Measurements from ENCODE around the gene CGREF1. TPM values are rescaled to one million over a fixed set of nuclear protein-coding genes. Genes with fewer than 3 reads are reported as not detected.

The CGREF1 gene
- total RNA-seq, 1 experiment from 2014 or later: 4.0 TPM

DNA sequence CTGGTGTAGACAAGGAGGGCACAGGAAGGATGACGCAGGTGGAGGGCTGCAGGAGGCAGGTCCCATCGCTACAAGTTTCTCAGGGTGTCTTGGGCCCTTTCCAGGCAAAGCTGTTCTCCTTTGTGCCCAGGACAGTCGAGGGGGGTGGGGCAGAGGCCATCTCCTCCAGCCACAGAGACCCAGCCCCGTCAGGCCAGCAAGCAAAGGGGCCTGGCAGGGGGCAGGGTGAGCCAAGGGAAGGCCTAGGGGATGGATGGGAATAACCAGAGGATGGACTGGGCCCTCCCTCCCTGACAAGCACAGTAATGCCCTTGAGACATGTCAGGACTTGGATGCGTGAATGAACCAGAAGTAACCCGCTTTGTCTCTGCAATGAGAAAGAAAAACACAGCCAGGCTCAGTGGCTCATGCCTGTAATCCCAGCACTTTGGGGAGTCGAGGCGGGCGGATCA is 36.2 kb upstream of the CGREF1 start:
- Histone ChIP-seq H3K79me2 (ENCODE audit: insufficient read depth, low read length) (no peaks in the 10 kb centered on the region), H3K9ac (ENCODE audit: low read length) (no peak overlapping the region), H3K4me2 (ENCODE audit: low read length) (no peak overlapping the region), H2AFZ (ENCODE audit: low read depth, low read length, poor library complexity, severe bottlenecking) (no peak overlapping the region), H3K4me3 (replicated peaks in 1 of 2; ENCODE audit: low read depth in 1 of 2, low read length in 2 of 2) (no peak overlapping the region), H4K20me1 (ENCODE audit: insufficient read depth) (no peaks in the 10 kb centered on the region), H3K36me3 (ENCODE audit: control insufficient read depth in 1 of 2, insufficient read depth in 2 of 2, low read length in 2 of 2) (no peaks in the 10 kb centered on the region), H3K4me1 (ENCODE audit: control insufficient read depth in 1 of 2, insufficient read depth in 2 of 2, low read length in 2 of 2) (peaks cover 0 to 17% of the 10 kb centered on the region in 2 experiments; a peak in 2 of 4 replicates), H3K27me3 (ENCODE audit: insufficient read depth, low read length) (no peaks in the 10 kb centered on the region), H3K9me3 (ENCODE audit: control insufficient read depth in 1 of 2, insufficient read depth in 1 of 2, low read depth in 1 of 2, low read length in 2 of 2) (no peaks in the 10 kb centered on the region), H3K9me2 (ENCODE audit: insufficient read depth) (no peaks in the 10 kb centered on the region), H3K27ac (ENCODE audit: low read depth, low read length) (no peak overlapping the region)
- no peak for DNase-seq (ENCODE audit: low read depth, low spot score)
- no TSS peak for BruUV-seq (replicated peaks)
- no peak for TF ChIP-seq ELF1 (IDR thresholded peaks at IDR 0.05; ENCODE audit: borderline replicate concordance, low read depth)
- no peak for TF ChIP-seq SP1 (IDR thresholded peaks at IDR 0.05; ENCODE audit: low read depth)
- TF ChIP-seq JUND (IDR thresholded peaks at IDR 0.05): no peak
- TF ChIP-seq, protein P1, sequence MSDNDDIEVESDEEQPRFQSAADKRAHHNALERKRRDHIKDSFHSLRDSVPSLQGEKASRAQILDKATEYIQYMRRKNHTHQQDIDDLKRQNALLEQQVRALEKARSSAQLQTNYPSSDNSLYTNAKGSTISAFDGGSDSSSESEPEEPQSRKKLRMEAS (IDR thresholded peaks at IDR 0.05): no peak
- TF ChIP-seq RAD21 (IDR thresholded peaks at IDR 0.05; ENCODE audit: low read depth): no peak
- TF ChIP-seq POLR2A (IDR thresholded peaks at IDR 0.05; ENCODE audit: borderline replicate concordance, extremely low read depth, insufficient read depth, insufficient read length): no peak
- TF ChIP-seq, protein P2, sequence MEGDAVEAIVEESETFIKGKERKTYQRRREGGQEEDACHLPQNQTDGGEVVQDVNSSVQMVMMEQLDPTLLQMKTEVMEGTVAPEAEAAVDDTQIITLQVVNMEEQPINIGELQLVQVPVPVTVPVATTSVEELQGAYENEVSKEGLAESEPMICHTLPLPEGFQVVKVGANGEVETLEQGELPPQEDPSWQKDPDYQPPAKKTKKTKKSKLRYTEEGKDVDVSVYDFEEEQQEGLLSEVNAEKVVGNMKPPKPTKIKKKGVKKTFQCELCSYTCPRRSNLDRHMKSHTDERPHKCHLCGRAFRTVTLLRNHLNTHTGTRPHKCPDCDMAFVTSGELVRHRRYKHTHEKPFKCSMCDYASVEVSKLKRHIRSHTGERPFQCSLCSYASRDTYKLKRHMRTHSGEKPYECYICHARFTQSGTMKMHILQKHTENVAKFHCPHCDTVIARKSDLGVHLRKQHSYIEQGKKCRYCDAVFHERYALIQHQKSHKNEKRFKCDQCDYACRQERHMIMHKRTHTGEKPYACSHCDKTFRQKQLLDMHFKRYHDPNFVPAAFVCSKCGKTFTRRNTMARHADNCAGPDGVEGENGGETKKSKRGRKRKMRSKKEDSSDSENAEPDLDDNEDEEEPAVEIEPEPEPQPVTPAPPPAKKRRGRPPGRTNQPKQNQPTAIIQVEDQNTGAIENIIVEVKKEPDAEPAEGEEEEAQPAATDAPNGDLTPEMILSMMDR (IDR thresholded peaks at IDR 0.05 in 2 of 3, conservative IDR thresholded peaks at IDR 0.05 in 1 of 3; ENCODE audit: borderline replicate concordance in 1 of 3, insufficient read depth in 1 of 3, low read depth in 2 of 3, low read length in 2 of 3): no peak
- no peak for TF ChIP-seq SRF (IDR thresholded peaks at IDR 0.05; ENCODE audit: low read depth)
- TF ChIP-seq EZH2 (IDR thresholded peaks at IDR 0.05): no peak
- no peak for TF ChIP-seq YY1 (IDR thresholded peaks at IDR 0.05; ENCODE audit: extremely low read depth, insufficient replicate concordance, low read depth, low read length)
- no peak for TF ChIP-seq ZNF274 (IDR thresholded peaks at IDR 0.05; ENCODE audit: low read depth, low read length)
- TF ChIP-seq SIN3A (IDR thresholded peaks at IDR 0.05; ENCODE audit: low read depth): no peak
- RAD21 ChIA-PET (ENCODE audit: low non-redundant PET in 1 of 2, low total read pairs in 2 of 2, uncharacterized antibody in 2 of 2, unreplicated experiment in 2 of 2): no interaction called here
- CTCF ChIA-PET: interaction anchor here (0.9 kb wide), 1 partner anchor 15 kb away, joined by 5 read pairs; no protein-coding TSS in a partner anchor
- POLR2A ChIA-PET: no interaction called here
- intact Hi-C loops (cut with micrococcal nuclease): no loop called here
- no peak for ATAC-seq

All from HCT116 (cell line).